Endometrium (tissue), 2 donors: ENCODE data around the gene HELZ.

Experiments
- FAIRE-seq: peaks from 2 replicates; lab custom pipeline; 2012; peaks lifted over from hg19 to GRCh38; lab: Jason Lieb, UNC
- donor health status: control.
- donor health status: control.

Gene HELZ

GRCh38 chr17:67079491-67079890 is 165.5 kb downstream of the HELZ start:
- FAIRE-seq, result no peak

- FAIRE-seq, result no peak
These were observed 166.7 kb downstream of the HELZ start for GRCh38 chr17:67078292-67078691.

- FAIRE-seq, result no peak
These were observed 168.7 kb downstream of the HELZ start for GRCh38 chr17:67076290-67076689.

- no peak for FAIRE-seq
These were observed 170.2 kb downstream of the HELZ start for GRCh38 chr17:67074781-67075180.

- FAIRE-seq, result no peak
These were observed 172.1 kb downstream of the HELZ start for GRCh38 chr17:67072885-67073284.

GRCh38 chr17:67071595-67071994 is 173.4 kb downstream of the HELZ start:
- no peak for FAIRE-seq

GRCh38 chr17:67069603-67070136 is 175.3 kb downstream of the HELZ start:
- no peak for FAIRE-seq

GRCh38 chr17:67068999-67069398 is 176.0 kb downstream of the HELZ start:
- FAIRE-seq, result no peak

GRCh38 chr17:67067571-67068482 is 177.2 kb downstream of the HELZ start:
- no peak for FAIRE-seq

- no peak for FAIRE-seq
These were observed 178.3 kb downstream of the HELZ start for GRCh38 chr17:67066717-67067116.

GRCh38 chr17:67063141-67063540 is 181.9 kb downstream of the HELZ start:
- no peak for FAIRE-seq

GRCh38 chr17:67059372-67059771 is 185.6 kb downstream of the HELZ start:
- no peak for FAIRE-seq

GRCh38 chr17:67058036-67058435 is 187.0 kb downstream of the HELZ start:
- no peak for FAIRE-seq

GRCh38 chr17:67056746-67057490 is 188.1 kb downstream of the HELZ start:
- no peak for FAIRE-seq

- no peak for FAIRE-seq
These were observed 188.9 kb downstream of the HELZ start for GRCh38 chr17:67055811-67056745.

- FAIRE-seq, result no peak
These were observed 190.0 kb downstream of the HELZ start for GRCh38 chr17:67055041-67055443.

- FAIRE-seq, result no peak
These were observed 190.4 kb downstream of the HELZ start for GRCh38 chr17:67054608-67055007.

- no peak for FAIRE-seq
These were observed 190.9 kb downstream of the HELZ start for GRCh38 chr17:67054011-67054591.

GRCh38 chr17:67053438-67054000 is 191.5 kb downstream of the HELZ start:
- FAIRE-seq, result no peak

GRCh38 chr17:67052720-67053437 is 192.1 kb downstream of the HELZ start:
- no peak for FAIRE-seq

GRCh38 chr17:67051837-67052236 is 193.2 kb downstream of the HELZ start:
- no peak for FAIRE-seq
